NCI-H2107 (cell line): ENCODE measurements around the gene SMYD3.
"Not testable (repeated sequence)": the region's sequence is repeated elsewhere in the genome, so short reads cannot be mapped to it uniquely, and the experiment has no call there.

Source experiments
- DNase-seq: peaks from one replicate; lab custom pipeline; 2025; lab: John Stamatoyannopoulos, UW

SMYD3 gene

DNA sequence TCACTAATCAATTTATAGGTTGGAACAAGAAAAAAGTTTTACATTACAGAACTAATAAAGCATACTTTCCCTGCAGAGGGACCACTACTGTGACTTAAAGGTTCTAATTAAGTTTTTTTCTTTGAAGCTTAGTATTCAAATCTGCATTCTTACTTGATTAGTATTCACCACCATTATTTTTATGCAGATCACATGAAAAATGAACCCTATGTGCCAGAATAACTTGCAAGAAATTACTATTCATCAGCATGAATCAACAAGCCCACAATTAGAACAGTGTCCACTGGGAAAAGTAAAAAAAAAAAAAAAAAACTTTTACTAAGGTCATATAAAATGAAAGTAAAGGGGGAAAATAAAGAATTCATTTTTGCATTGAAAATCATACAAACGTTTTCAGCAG is 90.8 kb downstream of the SMYD3 start:
- no peak for DNase-seq

GRCh38 chr1:246415028-246415427 is 92.1 kb downstream of the SMYD3 start:
- DNase-seq: no peak

GRCh38 chr1:246413430-246413829 is 93.6 kb downstream of the SMYD3 start:
- no peak for DNase-seq

- no peak for DNase-seq
Observed at GRCh38 chr1:246404078-246404477, 103.0 kb downstream of the SMYD3 start.

DNA sequence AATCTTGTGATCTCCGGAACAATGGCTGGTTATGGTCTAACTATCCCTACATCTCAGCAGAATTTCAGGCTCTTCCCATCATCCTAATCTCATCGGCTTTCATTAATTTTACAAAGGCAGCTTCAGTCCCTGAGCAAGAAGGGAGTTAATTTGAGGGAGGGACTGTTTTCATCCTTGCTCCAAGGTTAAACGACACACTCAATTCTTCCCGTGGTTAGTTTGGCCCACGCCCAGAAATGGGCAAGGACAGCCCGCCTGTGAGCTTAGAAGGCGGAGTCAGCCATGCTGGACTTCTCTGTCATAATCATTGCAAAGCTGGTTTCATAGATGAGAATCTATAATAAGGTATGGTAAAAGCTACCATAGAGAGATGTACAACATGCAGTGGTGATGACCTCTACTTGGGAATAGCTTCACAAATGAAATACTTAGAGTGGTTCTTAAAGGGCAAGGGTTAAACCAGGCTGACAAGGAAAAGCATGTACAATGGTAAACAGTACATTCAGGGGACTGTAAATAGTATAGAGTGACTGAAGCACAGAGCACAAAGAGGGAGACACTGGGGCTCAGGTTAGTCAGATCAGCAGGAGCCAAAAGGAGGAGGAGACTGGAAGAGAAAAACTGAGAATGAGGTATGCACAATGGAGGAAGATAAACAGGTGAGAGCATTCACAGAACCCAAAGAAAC is 108.8 kb downstream of the SMYD3 start:
- DNase-seq: no peak

DNA sequence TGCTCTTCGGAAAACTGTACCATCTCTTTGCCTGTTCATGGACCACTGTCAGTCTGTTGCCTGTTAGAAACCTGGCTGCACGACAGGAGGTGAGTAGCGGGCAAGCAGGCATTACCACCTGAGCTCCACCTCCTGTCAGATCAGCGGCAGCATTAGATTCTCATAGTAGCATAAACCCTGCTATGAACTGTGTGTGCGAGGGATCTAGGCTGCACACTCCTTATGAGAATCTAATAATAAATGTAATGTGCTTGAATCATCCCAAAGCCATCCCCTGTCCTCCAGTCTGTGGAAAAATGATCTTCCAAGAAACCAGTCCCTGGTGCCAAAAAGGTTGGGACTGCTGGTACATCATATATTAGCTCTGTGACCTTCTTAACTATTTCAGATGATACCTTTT is 110.0 kb downstream of the SMYD3 start:
- DNase-seq: no peak

DNA sequence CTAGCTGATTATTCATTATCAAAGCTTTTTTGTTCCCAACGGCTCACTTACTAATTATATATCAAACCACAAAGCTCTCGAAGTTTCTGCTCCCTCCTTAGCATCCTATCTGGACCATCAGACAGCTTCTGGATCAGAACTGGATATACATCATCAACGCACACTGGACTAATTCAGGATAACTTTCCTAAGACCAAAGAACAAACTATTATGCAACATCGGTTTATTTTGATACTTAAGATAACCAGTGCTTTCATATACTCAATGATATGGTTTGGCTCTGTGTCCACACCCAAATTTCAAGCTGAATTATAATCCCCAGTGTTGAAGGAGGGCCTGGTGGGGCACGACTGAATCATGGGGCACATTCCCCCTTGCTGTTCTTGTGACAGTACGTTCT is 110.8 kb downstream of the SMYD3 start:
- no peak for DNase-seq

GRCh38 chr1:246394121-246394520 is 113.0 kb downstream of the SMYD3 start:
- no peak for DNase-seq

- no peak for DNase-seq
Observed at GRCh38 chr1:246390855-246391254, 116.2 kb downstream of the SMYD3 start.

- DNase-seq: no peak
Observed at GRCh38 chr1:246384616-246385015, 122.5 kb downstream of the SMYD3 start.

DNA sequence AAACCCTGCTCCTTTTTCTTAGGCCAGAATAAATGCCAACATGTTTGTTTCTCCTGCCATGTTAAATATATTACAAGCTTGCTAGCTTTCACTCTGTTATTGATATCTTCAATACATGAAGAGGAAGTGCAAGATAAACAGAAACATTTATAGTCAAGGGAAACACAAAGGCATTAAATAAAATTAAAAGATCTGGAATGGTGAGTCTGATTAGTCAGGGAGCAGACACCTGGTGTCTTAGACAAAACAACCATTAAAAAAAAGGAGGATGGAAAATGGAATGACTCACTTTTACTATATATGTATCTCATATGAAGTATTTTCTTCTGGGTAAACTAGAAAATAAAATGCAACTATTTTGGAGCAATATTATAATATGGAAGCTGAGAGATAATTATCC is 123.3 kb downstream of the SMYD3 start:
- no peak for DNase-seq

DNA sequence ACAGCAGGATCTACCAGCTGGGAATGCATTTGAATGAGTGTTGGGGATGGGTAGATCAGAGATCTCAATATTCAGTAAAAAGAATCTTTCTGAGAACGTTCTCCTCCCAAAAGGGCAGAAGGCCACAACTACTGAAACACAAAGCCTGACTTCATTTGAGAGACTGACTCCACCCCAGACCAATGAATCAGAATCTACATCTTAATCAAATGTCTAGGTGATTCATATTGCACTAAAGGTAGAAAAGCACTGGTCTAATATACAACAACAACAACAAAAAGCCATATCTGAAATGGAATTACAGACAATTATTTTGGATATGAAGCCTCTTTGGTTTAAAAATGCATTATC is 123.9 kb downstream of the SMYD3 start:
- DNase-seq: no peak

- no peak for DNase-seq
Observed at GRCh38 chr1:246382589-246383238, 124.4 kb downstream of the SMYD3 start.

DNA sequence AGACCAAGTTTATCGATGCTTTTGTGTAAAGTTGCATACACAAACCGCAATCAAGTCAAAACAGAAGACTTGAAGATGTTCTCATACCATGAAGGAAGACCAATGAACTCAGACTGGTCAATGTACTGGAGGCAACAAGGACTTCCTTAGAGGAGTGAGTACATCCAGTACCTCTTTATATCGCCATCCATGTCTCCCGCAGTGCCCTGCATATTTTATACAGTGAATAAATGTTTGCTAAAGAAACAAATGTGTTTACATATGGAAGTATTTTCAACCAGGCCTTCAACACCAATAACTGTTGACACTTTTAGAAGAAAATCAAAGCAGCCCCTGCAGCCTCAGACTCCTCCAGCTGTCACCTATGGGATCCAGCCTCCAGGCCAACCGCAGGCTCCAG is 125.6 kb downstream of the SMYD3 start:
- DNase-seq: no peak

DNA sequence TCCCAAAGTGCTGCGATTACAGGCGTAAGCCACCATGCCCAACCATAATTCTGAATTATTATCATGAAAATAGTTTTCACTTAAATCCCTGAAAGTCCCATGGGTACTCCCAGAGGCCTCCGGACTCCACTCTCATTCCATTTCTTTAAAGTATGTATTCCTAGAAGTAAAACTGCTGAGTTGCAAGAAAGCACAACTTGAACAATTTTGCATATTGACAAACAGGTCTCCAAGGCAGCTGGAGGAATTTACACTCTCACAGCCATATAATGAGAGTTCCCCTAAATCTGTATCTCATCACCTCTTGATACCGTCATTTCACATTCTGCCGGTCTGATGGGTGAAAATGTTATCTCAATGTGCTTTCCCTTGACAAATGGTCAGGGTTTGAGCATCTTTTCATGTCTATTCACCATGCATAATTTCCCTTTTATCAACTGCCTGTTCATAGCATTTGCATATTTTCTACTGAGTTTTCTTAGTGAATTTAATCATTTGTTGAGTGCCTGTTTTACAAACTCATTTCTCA is 129.4 kb downstream of the SMYD3 start:
- DNase-seq: no peak

DNA sequence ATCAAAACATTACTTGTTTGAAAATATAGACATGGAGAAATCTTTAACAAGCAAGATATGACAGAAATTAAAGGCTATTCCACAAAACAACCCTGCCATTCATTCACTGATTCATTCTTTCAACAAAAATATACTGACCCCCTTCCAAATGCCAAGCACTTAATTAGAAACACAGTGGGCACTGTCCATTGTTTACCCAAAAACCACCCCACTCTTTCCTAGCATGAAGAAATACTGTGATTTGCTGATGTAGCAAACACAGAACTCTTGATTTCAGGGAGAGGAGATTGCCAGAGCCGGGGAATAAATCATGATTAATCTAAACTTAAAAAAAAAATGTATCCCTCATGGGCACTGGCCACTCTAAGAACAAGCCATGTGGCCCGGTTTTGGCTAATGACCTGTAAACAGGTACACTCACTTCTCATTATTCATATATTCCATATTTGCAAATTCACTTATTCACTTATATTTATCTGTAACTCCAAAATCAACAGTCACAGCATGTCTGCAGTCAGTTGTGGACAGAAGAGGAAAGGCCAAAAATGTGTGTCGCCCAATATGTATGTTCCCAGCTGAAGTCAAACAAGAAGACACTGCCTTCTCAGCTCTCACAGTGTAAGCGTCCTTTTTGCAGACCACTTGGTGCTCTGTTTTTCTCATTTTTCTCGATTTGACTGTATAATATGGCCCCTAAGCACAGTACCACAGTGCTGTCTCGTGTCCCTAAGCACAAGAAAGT is 133.1 kb downstream of the SMYD3 start:
- no peak for DNase-seq

- DNase-seq: no peak
Observed at GRCh38 chr1:246372559-246372958, 134.5 kb downstream of the SMYD3 start.

DNA sequence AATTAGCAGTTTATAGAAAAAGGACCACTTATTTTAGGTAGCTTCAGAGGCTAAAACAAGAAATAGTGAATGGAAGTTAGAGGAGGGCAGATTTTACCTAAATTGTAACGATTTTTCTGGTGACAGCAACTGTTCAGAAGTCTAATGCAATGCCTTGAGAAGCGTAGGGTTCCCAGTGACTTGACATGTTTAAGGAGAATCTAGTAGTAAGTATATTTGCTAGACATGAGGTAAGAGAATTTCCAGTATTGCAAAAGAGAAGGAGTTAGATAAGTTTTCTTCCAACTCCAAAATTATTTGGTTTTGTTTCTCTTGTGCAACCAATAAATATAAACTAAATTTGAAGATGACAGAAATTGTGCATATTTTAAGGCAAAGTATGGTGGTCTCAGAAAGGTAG is 140.0 kb downstream of the SMYD3 start:
- DNase-seq: no peak

DNA sequence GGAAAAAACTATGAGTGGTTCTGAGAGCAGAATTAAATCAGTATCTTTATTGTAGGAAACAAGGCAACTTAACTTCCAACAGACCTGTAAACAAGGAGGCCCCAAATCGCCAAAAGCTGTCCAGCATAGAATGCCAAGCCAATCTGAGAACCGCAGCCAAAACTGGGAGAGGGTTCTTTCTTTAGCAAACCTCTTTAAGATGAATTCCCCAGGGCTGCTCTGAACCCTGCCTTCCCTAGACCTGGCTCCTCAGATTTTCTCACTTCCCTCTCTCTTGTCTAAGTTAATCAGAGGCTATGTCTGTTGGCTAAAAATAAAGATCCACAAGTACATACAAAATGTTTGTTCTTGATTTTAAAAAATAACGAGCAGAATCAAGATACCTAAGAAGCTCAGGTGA is 141.4 kb downstream of the SMYD3 start:
- DNase-seq: no peak

DNA sequence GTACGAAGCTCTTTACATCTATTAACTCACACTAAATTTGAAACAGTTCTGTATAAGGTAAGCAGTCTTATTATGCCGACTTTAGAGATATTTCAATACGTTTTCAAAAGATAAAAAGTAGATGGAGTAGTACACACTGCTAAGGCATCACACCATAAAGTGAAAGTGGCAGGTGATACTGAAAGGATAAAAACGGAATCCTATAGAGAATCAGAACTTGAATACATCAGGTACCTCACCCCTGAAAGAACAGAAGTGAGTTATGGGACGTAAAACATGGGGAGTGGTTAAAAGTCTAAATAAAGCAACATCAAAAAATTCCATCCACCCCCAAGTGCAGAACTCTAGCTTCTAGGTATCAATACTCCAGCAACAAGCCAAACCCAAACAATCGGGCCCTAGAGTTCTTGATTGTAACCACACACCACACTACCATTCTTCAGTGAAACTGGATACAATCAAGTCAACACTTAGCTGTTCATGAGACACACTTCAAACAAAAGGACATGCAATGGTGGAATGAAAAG is 142.6 kb downstream of the SMYD3 start:
- DNase-seq: peak; percentile 44

DNA sequence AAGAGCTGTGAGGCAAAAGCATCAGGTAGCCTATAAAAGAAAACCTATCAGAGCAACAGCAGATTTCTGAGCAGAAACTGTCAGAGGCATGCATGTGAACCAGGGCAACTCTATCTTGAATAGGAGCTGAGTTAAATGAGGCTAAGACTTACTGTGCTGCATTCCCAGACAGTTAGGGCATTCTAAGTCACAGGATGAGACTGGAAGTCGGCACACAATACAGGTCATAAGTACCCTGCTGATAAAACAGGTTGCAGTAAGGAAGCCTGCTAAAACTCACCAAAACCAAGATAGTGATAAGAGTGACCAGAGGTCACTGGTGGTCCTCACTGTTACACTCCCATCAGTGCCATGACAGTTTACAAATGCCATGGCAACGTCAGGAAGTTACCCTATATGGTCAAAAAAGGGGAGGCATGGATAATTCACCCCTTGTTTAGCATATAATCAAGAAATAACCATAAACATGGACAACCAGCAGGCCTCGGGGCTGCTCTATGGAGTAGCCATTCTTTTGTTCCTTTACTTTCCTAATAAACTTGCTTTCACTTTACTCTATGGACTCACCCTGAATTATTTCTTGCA is 150.0 kb downstream of the SMYD3 start:
- DNase-seq: not testable (repeated sequence)

DNA sequence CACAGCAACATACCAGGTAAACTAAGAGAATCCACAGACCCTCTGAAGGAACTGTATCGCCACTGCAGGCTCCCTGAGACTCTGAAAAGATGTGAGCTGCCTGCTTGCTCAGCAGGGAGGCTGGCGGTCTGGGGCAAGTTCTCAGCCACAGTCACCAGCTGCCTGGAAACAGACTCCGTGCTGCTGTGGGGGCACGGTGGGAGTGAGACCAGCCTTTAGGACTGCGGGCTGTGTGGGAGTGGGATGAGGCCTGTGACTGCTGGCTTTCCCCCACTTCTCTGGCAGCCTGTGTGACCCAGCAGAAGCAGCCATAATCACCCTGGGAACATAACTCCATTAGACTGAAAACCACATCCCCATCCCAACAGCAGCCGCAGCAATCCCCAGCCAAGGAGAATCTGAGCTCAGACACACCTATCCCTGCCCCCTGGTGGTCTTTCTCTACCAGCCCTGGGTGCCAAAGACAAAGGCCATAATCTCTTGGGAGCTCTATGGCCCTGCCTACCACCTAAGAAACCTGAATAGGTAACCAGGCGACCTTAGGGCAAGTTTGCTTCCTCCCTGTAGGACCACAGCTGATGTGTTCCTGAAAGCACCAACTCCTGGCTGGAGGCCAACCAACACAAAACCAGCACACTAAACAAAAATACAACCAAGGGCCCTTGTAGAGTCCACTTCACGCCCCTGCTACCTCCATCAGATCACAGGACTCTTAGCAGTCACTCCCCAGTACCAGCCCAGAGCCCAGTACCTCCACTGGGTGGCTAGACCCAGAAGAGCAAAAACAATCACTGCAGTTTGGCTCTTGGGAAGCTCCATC is 151.5 kb downstream of the SMYD3 start:
- DNase-seq: no peak
